Measurements from ENCODE around the gene RSAD1.
"Not testable (repeated sequence)": the region's sequence is repeated elsewhere in the genome, so short reads cannot be mapped to it uniquely, and the experiment has no call there.

Gene RSAD1

GRCh38 chr17:50458701-50459676 lies 19.7 kb upstream of the RSAD1 start:
- DNase-seq, result no peak

GRCh38 chr17:50459756-50460155 lies 18.9 kb upstream of the RSAD1 start:
- no peak for DNase-seq

GRCh38 chr17:50460831-50461526 lies 17.7 kb upstream of the RSAD1 start:
- no peak for DNase-seq

DNA sequence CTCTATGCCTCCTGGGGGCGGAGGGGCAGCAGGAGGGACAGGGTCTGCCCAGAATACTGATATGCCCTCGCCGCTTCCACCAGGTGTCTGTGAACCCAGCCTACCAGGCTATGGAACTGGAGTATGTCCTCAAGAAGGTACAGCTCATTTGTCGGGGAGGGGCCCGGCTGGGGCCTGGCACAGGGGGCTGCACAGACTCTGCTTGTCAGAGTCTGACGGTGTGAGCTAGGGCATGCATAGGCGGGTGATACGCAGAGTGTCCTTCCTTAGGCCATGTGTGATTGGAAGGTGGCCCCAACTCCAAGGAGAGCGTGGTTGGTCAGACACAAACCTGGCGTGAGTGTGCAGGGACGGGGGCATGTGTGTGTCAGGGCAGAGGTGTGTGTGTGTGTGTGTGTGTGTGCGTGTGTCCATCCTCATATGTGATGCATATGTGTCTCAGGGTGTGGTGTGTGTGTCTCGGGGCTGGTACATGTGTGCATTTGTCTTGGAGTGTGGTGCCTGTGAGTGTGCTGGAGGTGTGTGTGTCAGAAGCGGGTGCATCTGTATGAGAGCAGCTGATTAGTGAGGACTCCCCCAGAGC lies 17.0 kb upstream of the RSAD1 start:
- DNase-seq, result no peak

GRCh38 chr17:50462446-50462845 lies 16.2 kb upstream of the RSAD1 start:
- DNase-seq, result no peak

DNA sequence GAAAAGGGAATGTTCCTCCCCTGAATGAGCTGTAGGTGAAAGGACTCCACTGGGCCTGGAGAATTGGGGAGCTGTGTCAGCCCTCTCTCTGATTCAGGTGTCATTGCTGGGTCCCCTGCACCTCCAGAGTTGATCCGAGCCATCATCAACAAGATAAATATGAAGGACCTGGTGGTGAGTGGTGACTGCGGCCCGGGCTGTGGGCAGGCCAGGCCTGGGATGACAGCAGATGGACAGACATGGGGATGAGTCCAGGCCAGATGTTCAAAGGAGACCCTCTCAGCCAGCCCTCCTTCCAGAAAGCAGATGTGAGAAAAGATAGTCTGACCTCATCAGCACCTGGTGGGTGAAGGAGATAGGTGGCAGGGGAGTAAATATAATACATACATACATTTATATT lies 14.5 kb upstream of the RSAD1 start:
- no peak for DNase-seq

DNA sequence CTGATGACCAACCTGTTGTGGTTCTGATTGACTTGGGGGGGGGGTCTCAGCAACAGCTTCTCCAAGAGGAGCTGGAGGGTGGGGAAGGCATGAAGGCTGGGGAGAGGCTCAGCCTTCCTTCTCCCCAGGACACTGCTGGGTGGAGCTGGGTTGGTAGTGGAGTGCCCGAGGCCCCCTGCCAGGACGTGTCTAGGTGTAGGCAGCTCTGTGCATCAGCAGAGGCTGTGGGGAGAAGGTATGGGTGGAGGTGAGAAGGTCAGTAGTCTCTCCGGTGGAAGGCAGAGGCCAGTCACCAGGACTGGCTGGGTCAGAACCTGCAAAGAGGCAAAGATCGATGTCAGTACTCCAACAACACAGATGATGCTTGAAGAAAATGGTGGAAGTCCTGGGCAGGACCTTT lies 13.9 kb upstream of the RSAD1 start:
- no peak for DNase-seq

- no peak for DNase-seq
Observed at GRCh38 chr17:50465171-50465570, 13.5 kb upstream of the RSAD1 start.

- no peak for DNase-seq
Observed at GRCh38 chr17:50465635-50466034, 13.0 kb upstream of the RSAD1 start.

DNA sequence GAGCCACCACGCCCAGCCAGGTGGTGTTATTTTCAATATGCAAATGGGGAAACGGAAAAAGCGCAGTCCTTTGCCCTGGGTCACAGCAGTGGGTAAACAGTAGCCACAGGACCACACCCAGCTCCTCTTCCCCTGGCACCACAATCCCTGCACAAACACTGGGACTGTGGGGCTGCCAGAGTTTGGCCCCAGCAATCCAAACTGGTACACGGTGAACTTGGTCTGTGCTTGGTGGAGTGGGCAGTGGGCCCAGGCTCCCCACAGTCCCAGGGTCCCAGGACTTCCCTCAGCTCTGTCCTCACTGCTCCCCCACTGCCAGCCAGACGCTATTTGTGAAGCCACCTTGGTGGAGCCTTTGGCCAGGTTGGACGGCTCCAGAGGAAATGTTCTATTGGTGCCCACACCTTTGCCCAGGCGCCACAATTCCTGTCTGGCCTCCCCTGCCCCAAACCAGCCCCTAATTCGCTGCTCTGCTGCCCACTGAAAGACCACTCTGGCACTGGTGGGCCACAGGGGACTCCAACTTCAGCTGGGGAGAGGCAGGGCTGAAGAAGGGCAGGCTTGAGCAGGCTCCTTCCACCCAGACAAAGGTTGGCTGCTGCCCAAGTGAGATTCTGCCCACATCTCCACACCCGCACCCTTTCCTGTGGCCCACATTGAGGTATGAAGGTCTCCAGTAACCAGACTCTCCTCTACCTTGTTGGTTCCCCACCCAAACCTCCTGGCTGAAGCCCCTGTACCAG lies 12.1 kb upstream of the RSAD1 start:
- no peak for DNase-seq

GRCh38 chr17:50467114-50467854 lies 11.4 kb upstream of the RSAD1 start:
- no peak for DNase-seq

DNA sequence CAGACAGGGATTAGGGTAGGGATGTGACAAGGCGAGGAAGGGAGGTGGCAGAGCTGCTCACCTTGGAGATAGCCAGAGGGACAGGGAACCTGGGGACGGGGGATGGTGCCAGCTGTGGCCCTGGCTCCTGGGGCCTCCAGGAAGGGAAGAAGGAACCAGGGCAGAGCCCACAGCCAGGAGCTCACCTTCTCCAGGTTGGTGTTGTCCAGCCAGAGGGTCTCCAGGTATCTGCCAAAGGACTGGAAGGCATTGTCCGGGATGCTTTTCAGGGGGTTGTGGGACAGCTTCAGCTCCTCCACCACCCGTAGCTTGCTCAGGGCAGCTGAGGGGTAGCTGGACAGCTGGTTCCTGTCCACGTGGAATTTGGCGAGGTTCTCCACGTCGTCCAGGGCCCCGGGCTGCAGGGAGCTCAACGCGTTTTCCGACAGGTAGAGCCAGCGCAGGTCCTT lies 10.8 kb upstream of the RSAD1 start:
- no peak for DNase-seq

- no peak for DNase-seq
Observed at GRCh38 chr17:50468304-50469207, 10.1 kb upstream of the RSAD1 start, which contains the start of gene CHAD. CHAD (minus strand) TSS chr17:50468880; CDS start chr17:50468813, 67 bp downstream.

GRCh38 chr17:50469208-50469605 lies 9.5 kb upstream of the RSAD1 start:
- no peak for DNase-seq

GRCh38 chr17:50469671-50470305 lies 8.9 kb upstream of the RSAD1 start:
- DNase-seq, result no peak

- DNase-seq, result no peak
Observed at GRCh38 chr17:50470426-50470825, 8.2 kb upstream of the RSAD1 start.

DNA sequence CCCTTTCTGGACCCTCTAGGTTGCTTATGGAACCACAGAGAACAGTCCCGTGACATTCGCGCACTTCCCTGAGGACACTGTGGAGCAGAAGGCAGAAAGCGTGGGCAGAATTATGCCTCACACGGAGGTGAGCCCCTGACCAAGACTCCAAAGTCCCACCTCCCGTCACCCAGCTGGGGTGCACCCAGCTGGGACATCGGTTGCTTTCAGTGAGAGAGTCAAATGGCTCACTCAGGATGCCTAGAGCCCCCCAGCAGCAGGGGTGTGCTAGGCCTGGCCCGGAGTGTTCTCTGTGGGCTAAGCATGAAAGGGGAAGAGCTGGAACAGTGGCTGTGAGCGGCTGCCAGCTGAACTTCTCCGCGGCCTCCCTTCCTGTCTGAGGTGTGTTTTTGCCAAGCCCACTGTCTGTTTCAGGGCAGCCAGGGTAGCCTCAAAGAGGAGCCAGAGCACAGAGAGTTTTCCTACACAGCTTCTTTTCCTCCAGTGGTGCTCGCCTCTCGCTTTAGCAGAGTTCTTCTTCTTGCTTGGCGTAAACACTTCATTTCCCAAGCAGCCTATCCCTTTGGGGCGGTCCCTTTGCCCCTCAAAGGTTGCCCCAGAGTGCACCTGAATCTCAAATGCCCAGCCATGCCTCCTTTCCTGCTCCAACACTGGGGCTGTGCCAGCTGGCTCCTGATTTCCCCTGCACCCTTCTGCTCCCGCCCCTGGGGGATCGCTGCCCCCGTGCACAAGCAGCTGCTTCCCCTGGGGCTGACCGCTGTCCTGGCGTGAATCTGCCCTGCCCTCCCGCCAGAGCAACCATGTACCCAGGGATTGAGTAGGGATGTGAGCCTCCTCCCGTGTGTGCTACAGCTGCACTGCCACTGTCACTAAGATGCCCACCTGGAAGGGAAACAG lies 7.4 kb upstream of the RSAD1 start:
- no peak for DNase-seq

DNA sequence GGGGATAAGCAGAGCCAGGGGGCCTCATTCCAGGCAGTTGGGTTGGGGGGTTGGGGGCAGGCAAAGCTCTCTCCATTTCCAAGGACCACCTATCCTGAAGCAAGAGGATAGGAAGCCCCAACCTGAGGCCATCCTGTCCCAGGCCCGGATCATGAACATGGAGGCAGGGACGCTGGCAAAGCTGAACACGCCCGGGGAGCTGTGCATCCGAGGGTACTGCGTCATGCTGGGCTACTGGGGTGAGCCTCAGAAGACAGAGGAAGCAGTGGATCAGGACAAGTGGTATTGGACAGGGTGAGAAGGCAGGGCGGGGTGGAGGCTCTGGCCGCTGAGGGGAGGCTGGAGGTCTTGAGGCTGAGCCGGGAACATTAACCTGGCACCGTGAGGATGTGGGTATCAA lies 6.4 kb upstream of the RSAD1 start:
- DNase-seq, result no peak

DNA sequence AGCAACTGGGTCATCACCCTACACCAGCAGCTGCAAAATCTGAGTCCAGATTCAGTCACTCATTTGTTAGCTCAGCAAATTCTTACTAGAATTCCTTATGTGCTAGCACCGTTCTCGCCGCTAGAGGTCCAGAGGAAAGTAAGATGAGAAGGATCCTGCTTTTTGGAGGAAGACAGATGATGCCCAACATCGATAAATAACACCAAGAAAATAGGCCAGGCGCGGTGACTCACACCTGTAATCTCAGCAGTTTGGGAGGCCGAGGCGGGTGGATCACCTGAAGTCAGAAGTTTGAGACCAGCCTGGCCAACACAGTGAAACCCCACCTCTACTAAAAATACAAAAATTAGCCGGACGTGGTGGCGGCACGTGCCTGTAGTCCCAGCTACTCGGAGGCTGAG lies 5.9 kb upstream of the RSAD1 start:
- not testable (repeated sequence) for DNase-seq
